Calu3 (cell line): ENCODE data around the gene EPHB2. TPM values are rescaled to one million over a fixed set of nuclear protein-coding genes. Genes with fewer than 3 reads are reported as not detected.

Experiments used
- BruUV-seq: library from RNA; stranded (reverse); fragments of 400-500 nt; replicated peaks from 2 replicates; lab custom pipeline; 2021; lab: Mats Ljungman, UMichigan
- CTCF ChIA-PET: fragments of 300-600 bp; sonication (Branson Sonifier 250); formaldehyde crosslinking; loops from one replicate; lab custom pipeline; 2022; ENCODE audit warnings: antibody characterized with exemption; lab: Charles Lee
- DNase-seq: peaks from one replicate; pipeline ENCODE4 v3.0.0; 2022
- H3K27ac Mint-ChIP-seq: one replicate; pipeline ENCODE4 v1.8.0; 2022; ENCODE audit warnings: mixed read lengths; ENCODE audit not compliant: unreplicated experiment
- H3K27me3 Mint-ChIP-seq: one replicate; pipeline ENCODE4 v1.8.0; 2022; ENCODE audit warnings: mixed read lengths; ENCODE audit not compliant: unreplicated experiment
- H3K36me3 Mint-ChIP-seq: one replicate; pipeline ENCODE4 v1.8.0; 2022; ENCODE audit warnings: mild to moderate bottlenecking, moderate library complexity, mixed read lengths; ENCODE audit not compliant: insufficient read depth, unreplicated experiment
- H3K4me1 Mint-ChIP-seq: one replicate; pipeline ENCODE4 v1.8.0; 2022; ENCODE audit warnings: mild to moderate bottlenecking, low read depth, mixed read lengths; ENCODE audit not compliant: unreplicated experiment
- H3K4me3 Mint-ChIP-seq: one replicate; pipeline ENCODE4 v1.8.0; 2022; ENCODE audit warnings: mild to moderate bottlenecking, low read depth, moderate library complexity, mixed read lengths; ENCODE audit not compliant: unreplicated experiment
- H3K9me3 Mint-ChIP-seq: one replicate; pipeline ENCODE4 v1.8.0; 2022; ENCODE audit warnings: low read depth, mixed read lengths; ENCODE audit not compliant: unreplicated experiment
- CTCF ChIP-seq: fragments of 200-600 bp; IDR thresholded peaks from one replicate; pipeline ENCODE4 v1.8.0; 2022; ENCODE audit warnings: antibody characterized with exemption; ENCODE audit not compliant: unreplicated experiment
- intact Hi-C: fragments of 100-400 bp; cut with micrococcal nuclease; formaldehyde crosslinking; loops from one replicate; pipeline ENCODE4 v1.10.0; 2022; ENCODE audit not compliant: unreplicated experiment
- total RNA-seq: library from RNA; stranded (reverse); gene quantifications from 2 replicates; pipeline ENCODE4 v1.2.3, GENCODE V29; 2022

EPHB2 gene
- total RNA-seq, 1 experiment from 2014 or later = 19.3 TPM

- intact Hi-C loops = no loop called here
- H3K9me3 Mint-ChIP-seq = no peaks in the 10 kb centered on the region
- no peaks in the 10 kb centered on the region for H3K27me3 Mint-ChIP-seq
- BruUV-seq = no TSS peak
- CTCF ChIA-PET = no interaction called here
- DNase-seq = no peak
- H3K27ac Mint-ChIP-seq = no peak overlapping the region
- H3K4me1 Mint-ChIP-seq = peaks cover 9% of the 10 kb centered on the region
- TF ChIP-seq CTCF = no peak
- H3K4me3 Mint-ChIP-seq = no peak overlapping the region
- H3K36me3 Mint-ChIP-seq = no peaks in the 10 kb centered on the region
Observed at GRCh38 chr1:22795366-22795714, 84.7 kb downstream of the EPHB2 start.

- Mint-ChIP-seq H3K9me3 (no peaks in the 10 kb centered on the region), H3K36me3 (no peaks in the 10 kb centered on the region), H3K4me1 (no peaks in the 10 kb centered on the region), H3K27ac (no peak overlapping the region), H3K27me3 (no peaks in the 10 kb centered on the region), H3K4me3 (no peak overlapping the region)
- intact Hi-C loops = no loop called here
- DNase-seq = no peak
- CTCF ChIA-PET = no interaction called here
- no peak for TF ChIP-seq CTCF
- BruUV-seq = no TSS peak
Observed at GRCh38 chr1:22796642-22797041, 86.0 kb downstream of the EPHB2 start.

- Mint-ChIP-seq H3K27me3 (no peaks in the 10 kb centered on the region), H3K27ac (no peak overlapping the region), H3K4me1 (no peaks in the 10 kb centered on the region), H3K36me3 (no peaks in the 10 kb centered on the region), H3K9me3 (no peaks in the 10 kb centered on the region), H3K4me3 (no peak overlapping the region)
- CTCF ChIA-PET = no interaction called here
- BruUV-seq = no TSS peak
- DNase-seq = no peak
- intact Hi-C loops = no loop called here
- no peak for TF ChIP-seq CTCF
Observed at GRCh38 chr1:22798083-22798482, 87.4 kb downstream of the EPHB2 start.

GRCh38 chr1:22799971-22800370, 89.3 kb downstream of the EPHB2 start:
- DNase-seq = no peak
- intact Hi-C loops = no loop called here
- no peaks in the 10 kb centered on the region for H3K9me3 Mint-ChIP-seq
- H3K27me3 Mint-ChIP-seq = no peaks in the 10 kb centered on the region
- CTCF ChIA-PET = no interaction called here
- BruUV-seq = no TSS peak
- H3K36me3 Mint-ChIP-seq = no peaks in the 10 kb centered on the region
- no peak overlapping the region for H3K4me3 Mint-ChIP-seq
- H3K27ac Mint-ChIP-seq = no peak overlapping the region
- H3K4me1 Mint-ChIP-seq = peaks cover 1% of the 10 kb centered on the region
- no peak for TF ChIP-seq CTCF
